Measurements from ENCODE around the gene ERCC4.

ERCC4 gene

DNA sequence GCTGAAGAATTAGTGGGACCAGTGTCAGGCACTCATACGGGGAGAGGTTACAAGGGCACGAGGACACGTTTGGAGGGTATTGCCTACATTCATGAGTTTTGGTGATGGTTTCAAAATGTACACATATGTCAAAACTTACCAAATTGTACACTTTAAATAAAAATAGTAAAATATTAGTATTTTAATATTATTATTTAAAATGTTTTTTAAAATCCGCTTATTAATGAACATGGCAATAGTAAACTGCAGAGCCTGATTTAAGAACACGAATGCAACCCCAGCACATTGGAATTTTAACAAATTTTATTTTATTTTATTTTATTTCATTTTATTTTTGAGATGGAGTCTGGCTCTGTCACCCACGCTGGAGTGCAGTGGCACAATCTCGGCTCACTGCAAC is 10.9 kb upstream of the ERCC4 start:
- no peak for DNase-seq (ENCODE audit: low read depth)
- no peak for TF ChIP-seq CTCF (IDR thresholded peaks at IDR 0.05; ENCODE audit: insufficient read depth, low read depth, low read length, missing control alignments)

GRCh38 chr16:13909872-13910303 is 10.1 kb upstream of the ERCC4 start:
- H3K4me3 ChIP-seq (ENCODE audit: low read length) = no peak overlapping the region
- no peak for TF ChIP-seq CTCF (IDR thresholded peaks at IDR 0.05; ENCODE audit: insufficient read depth, low read depth, low read length, missing control alignments)
- DNase-seq (ENCODE audit: low read depth) = peak; percentile 20

More for the DNA sequence above, 10.9 kb upstream of the ERCC4 start:
- H3K4me3 ChIP-seq (ENCODE audit: low read length) = no peak overlapping the region

DNA sequence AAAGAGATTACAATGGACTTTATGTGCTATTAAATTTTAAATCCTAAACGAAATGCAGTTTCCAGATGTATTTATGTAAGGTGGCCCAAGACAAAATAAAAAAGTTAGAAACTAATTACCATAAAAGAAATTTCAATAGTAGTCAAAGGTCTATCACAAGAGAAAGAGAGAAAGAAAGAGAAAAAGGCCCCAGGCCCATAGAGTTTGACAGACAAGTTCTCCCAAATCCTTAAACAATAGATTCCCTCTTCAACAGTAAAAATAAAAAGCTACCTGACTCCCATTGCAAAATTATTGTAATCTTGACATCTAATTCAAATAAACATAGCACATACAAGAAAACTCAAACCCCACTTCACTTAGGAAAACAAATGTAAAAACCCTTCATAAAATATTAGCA is 8.6 kb upstream of the ERCC4 start:
- TF ChIP-seq CTCF (IDR thresholded peaks at IDR 0.05; ENCODE audit: insufficient read depth, low read depth, low read length, missing control alignments) = no peak
- DNase-seq (ENCODE audit: low read depth) = no peak
- no peak overlapping the region for H3K4me3 ChIP-seq (ENCODE audit: low read length)

- no peak for DNase-seq (ENCODE audit: low read depth)
- no peak overlapping the region for H3K4me3 ChIP-seq (ENCODE audit: low read length)
- no peak for TF ChIP-seq CTCF (IDR thresholded peaks at IDR 0.05; ENCODE audit: insufficient read depth, low read depth, low read length, missing control alignments)
These were observed 8.1 kb upstream of the ERCC4 start for GRCh38 chr16:13911871-13912270.

GRCh38 chr16:13912891-13913290 is 7.1 kb upstream of the ERCC4 start:
- no peak for TF ChIP-seq CTCF (IDR thresholded peaks at IDR 0.05; ENCODE audit: insufficient read depth, low read depth, low read length, missing control alignments)
- no peak for DNase-seq (ENCODE audit: low read depth)
- H3K4me3 ChIP-seq (ENCODE audit: low read length) = no peak overlapping the region

- no peak for TF ChIP-seq CTCF (IDR thresholded peaks at IDR 0.05; ENCODE audit: insufficient read depth, low read depth, low read length, missing control alignments)
- no peak for DNase-seq (ENCODE audit: low read depth)
- H3K4me3 ChIP-seq (ENCODE audit: low read length) = no peak overlapping the region
These were observed 6.3 kb upstream of the ERCC4 start for GRCh38 chr16:13913374-13914292.
